OCI-LY1 (cell line): ENCODE data around the gene TUBGCP6.

Source experiments
- CTCF ChIP-seq: fragments of 200-600 bp; sonication (generic), shearing (Covaris generic); IDR thresholded peaks from 2 replicates; pipeline ENCODE4 v1.5.1; 2017; ENCODE audit warnings: mild to moderate bottlenecking, antibody characterized with exemption, low read length, moderate library complexity, mixed read lengths
- EZH2 ChIP-seq: fragments of 200-600 bp; sonication (generic), shearing (Covaris generic); IDR thresholded peaks from 2 replicates; pipeline ENCODE4 v1.8.0; 2017; ENCODE audit warnings: borderline replicate concordance, mixed run types, mild to moderate bottlenecking, antibody characterized with exemption, low read length, moderate library complexity, mixed read lengths

- no peak for TF ChIP-seq EZH2
- no peak for TF ChIP-seq CTCF
Observed at GRCh38 chr22:50183141-50183971, 61.5 kb downstream of the TUBGCP6 start.
